SJCRH30 (cell line): ENCODE results near the gene DAAM2. TPM values are rescaled to one million over a fixed set of nuclear protein-coding genes. Genes with fewer than 3 reads are reported as not detected.
A peak's percentile ranks its signal among the peaks of the same experiment; 100 is the strongest.

Source experiments
- DNase-seq, 2 experiments: peaks; one replicate each; pipeline ENCODE4 v3.0.0-alpha.2; 2015 to 2020
- H3K27ac ChIP-seq: fragments of 250-450 bp; sonication (Bioruptor Pico); 2 replicates; pipeline ENCODE4 v1.5.1; 2020; ENCODE audit warnings: mild to moderate bottlenecking, moderate library complexity
- H3K27me3 ChIP-seq: fragments of 250-450 bp; sonication (Bioruptor Pico); 2 replicates; pipeline ENCODE4 v1.5.1; 2020; ENCODE audit warnings: mild to moderate bottlenecking, moderate library complexity
- H3K36me3 ChIP-seq: fragments of 250-450 bp; sonication (Bioruptor Pico); 2 replicates; pipeline ENCODE4 v1.5.1; 2020; ENCODE audit warnings: mild to moderate bottlenecking, moderate library complexity
- H3K4me1 ChIP-seq: fragments of 250-450 bp; sonication (Bioruptor Pico); 2 replicates; pipeline ENCODE4 v1.5.1; 2020; ENCODE audit warnings: mild to moderate bottlenecking, moderate library complexity
- H3K4me3 ChIP-seq: fragments of 250-450 bp; sonication (Bioruptor Pico); 2 replicates; pipeline ENCODE4 v1.5.1; 2020; ENCODE audit warnings: mild to moderate bottlenecking, moderate library complexity
- H3K9me3 ChIP-seq: fragments of 250-450 bp; sonication (Bioruptor Pico); replicated peaks from 2 replicates; pipeline ENCODE4 v1.5.1; 2020; ENCODE audit warnings: mild to moderate bottlenecking, moderate library complexity
- total RNA-seq: library from RNA; depleted of rRNA; stranded (reverse); fragments of >200 nt; shearing (Covaris generic); gene quantifications from 2 replicates; pipeline ENCODE4 v1.2.3, GENCODE V29; 2014

DAAM2 gene
- total RNA-seq, 1 experiment from 2014 or later, result 3.5 TPM

DNA sequence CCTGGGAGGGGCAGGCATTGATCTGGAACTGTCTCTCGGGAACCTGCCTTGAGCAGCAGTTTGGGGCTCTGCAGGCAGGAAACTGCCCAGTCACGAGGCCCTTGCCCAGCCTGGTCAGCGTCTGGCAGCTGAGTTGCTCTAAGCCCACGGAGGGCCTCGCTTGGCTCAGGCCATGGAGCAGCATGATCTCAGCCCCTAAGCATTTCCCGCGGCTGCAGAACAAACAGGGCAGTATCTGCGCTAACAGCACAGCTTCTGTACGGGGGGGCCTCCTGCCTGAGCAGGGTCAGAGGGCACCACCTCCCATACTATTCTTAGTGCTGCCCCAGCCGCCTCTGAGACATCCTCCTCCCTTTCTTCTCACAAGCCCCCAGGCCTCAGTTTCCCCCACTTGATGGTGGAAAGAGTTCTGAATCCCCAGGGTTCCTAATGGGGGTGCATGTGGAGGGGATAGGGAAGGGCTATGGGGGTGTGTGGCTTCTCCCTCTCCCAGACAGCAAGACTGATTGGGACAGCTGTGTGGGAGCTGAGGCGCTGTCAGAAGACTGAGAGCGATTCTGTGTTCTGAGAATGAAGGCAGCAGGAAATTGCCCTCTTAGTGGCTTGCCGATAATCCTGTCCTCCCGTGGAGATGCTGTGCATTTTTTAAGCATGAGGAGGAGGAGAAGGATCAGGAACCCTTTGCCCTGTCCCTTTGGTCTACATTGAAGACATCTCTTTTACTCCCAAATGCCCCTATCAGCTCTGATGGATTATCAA lies 95.7 kb downstream of the DAAM2 start:
- H3K4me1 ChIP-seq, result peaks cover 49% of the 10 kb centered on the region
- H3K27ac ChIP-seq, result peak overlapping the region; percentile 100
- no peaks in the 10 kb centered on the region for H3K36me3 ChIP-seq
- H3K27me3 ChIP-seq, result no peaks in the 10 kb centered on the region
- peak; percentile 97 to 98 for DNase-seq
- H3K4me3 ChIP-seq, result peak overlapping the region; percentile 21
- H3K9me3 ChIP-seq, result no peaks in the 10 kb centered on the region

DNA sequence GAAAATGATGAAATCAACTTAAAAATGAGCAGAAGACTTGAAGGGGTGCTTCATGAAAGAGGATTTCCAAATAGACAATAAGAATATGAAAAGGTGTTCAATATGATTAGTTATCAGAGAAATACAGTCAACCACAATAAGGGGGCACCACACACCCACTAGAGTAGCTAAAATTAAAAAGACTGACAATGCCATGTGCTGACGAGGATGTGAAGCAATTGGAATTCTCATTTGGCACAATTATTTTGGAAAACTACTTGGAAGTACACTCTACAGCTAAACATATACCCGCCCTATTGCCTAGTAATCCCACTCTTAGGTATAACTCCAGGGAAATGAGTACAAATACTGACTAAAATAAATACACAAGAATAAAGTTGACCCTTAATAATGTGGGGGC lies 97.1 kb downstream of the DAAM2 start:
- H3K4me1 ChIP-seq, result peaks cover 42% of the 10 kb centered on the region
- H3K27ac ChIP-seq, result peak overlapping the region; percentile 100
- DNase-seq, result no peak
- no peak overlapping the region for H3K4me3 ChIP-seq
- H3K27me3 ChIP-seq, result no peaks in the 10 kb centered on the region
- no peaks in the 10 kb centered on the region for H3K36me3 ChIP-seq
- H3K9me3 ChIP-seq, result no peaks in the 10 kb centered on the region

DNA sequence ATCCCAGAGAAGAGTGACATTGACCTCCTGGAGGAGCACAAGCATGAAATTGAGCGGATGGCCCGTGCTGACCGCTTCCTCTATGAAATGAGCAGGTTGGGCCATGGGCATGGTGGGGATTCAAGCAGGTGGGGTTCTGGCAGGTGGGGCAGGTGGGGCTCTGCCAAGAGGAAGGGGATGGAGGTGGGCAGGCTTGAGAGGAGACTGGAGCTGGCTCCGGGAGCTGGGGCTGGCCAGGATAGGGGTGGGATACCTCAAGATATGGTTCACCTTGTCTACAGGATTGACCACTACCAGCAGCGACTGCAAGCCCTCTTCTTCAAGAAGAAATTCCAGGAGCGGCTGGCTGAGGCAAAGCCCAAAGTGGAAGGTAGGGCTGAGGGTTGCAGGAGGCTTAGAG lies 99.2 kb downstream of the DAAM2 start:
- Histone ChIP-seq H3K4me1 (peaks cover 29% of the 10 kb centered on the region), H3K27me3 (no peaks in the 10 kb centered on the region), H3K27ac (no peak overlapping the region), H3K9me3 (no peaks in the 10 kb centered on the region), H3K4me3 (no peak overlapping the region), H3K36me3 (no peaks in the 10 kb centered on the region)
- no peak for DNase-seq

DNA sequence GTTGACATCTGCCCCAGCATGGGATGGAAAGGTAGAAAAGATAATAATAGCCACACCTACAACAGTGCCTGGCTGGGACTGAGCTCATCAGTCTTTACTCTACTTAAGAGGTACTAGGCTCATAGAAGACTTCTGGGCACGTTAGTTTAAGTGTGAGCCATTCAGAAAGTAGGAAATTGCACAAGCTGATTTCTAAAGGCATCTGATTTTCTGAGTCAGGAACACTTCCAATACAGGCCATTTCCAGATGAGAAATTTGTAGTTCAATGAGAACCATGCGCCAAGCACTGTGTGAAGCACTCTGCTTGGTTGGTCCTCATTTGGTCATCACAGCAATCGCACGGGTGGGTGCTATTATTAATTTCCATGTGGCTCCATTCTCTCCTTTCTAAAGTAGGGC lies 99.8 kb downstream of the DAAM2 start:
- Histone ChIP-seq H3K27me3 (no peaks in the 10 kb centered on the region), H3K27ac (no peak overlapping the region), H3K9me3 (no peaks in the 10 kb centered on the region), H3K36me3 (no peaks in the 10 kb centered on the region), H3K4me1 (peaks cover 23% of the 10 kb centered on the region), H3K4me3 (no peak overlapping the region)
- DNase-seq, result no peak

DNA sequence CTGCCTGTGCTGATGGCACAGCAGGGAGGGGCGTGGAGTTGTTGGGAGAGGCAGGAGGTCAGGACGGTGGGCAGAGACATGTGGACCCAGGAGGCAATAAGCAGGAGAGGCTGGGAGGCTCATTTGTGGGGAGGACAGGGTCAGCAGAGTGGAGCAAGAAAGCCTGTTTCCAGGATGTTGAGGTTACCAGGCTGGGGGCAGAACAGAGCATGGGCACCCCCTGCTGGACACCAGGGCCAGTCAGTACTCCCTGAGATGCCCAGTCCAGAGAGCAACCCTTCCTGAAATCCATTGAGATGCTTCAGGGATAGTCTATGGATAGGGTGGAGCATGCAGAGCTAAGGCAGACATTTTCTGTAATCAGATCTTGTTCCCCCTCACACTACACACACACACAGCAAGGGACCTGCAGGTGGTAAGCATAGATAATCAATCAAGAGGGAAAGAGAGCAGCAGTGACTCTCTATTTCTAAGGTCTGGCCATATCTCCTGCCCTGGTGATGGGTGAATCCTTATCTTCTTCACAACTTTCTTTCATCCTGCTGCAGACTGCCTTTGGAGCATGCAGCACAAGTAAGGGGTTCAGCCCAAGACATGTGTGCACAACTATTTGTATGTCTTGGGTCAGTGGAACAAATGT lies 100.4 kb downstream of the DAAM2 start:
- Histone ChIP-seq H3K9me3 (no peaks in the 10 kb centered on the region), H3K27me3 (no peaks in the 10 kb centered on the region), H3K27ac (no peak overlapping the region), H3K4me1 (peaks cover 17% of the 10 kb centered on the region), H3K4me3 (no peak overlapping the region), H3K36me3 (no peaks in the 10 kb centered on the region)
- DNase-seq, result peak; percentile 65 to 83

DNA sequence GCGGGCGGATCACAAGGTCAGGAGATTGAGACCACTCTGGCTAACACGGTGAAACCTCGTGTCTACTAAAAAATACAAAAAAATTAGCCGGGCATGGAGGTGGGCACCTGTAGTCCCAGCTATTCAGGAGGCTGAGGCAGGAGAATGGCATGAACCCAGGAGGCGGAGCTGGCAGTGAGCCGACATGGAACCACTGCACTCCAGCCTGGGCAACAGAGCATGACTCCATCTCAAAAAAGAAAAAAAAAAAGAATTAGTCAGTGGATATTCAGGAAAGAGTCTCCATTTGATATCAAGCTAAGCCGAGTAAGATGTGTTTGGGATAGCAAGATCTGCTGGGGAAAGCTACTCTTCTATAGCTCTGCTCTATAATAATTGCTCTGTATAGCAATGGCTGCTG lies 101.1 kb downstream of the DAAM2 start:
- Histone ChIP-seq H3K9me3 (no peaks in the 10 kb centered on the region), H3K27ac (no peak overlapping the region), H3K36me3 (no peaks in the 10 kb centered on the region), H3K4me1 (peaks cover 15% of the 10 kb centered on the region), H3K27me3 (no peaks in the 10 kb centered on the region), H3K4me3 (no peak overlapping the region)
- no peak for DNase-seq

DNA sequence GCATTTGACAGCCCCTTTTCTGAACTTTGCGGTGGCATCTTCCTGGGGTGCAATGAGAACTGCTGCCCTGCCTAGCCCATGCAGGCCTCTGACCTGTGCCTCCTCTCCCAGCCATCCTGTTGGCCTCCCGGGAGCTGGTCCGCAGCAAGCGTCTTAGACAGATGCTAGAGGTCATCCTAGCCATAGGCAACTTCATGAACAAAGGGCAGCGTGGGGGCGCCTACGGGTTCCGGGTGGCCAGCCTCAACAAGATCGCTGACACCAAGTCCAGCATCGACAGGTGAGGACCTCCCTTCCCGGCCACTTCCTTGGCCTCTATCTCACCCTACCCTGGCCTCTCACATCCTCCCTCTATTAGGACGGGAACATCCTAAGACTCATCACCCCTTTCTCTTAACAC lies 104.5 kb downstream of the DAAM2 start:
- H3K9me3 ChIP-seq, result no peaks in the 10 kb centered on the region
- H3K36me3 ChIP-seq, result no peaks in the 10 kb centered on the region
- H3K4me3 ChIP-seq, result no peak overlapping the region
- no peak for DNase-seq
- H3K27me3 ChIP-seq, result no peaks in the 10 kb centered on the region
- no peaks in the 10 kb centered on the region for H3K4me1 ChIP-seq
- no peak overlapping the region for H3K27ac ChIP-seq

DNA sequence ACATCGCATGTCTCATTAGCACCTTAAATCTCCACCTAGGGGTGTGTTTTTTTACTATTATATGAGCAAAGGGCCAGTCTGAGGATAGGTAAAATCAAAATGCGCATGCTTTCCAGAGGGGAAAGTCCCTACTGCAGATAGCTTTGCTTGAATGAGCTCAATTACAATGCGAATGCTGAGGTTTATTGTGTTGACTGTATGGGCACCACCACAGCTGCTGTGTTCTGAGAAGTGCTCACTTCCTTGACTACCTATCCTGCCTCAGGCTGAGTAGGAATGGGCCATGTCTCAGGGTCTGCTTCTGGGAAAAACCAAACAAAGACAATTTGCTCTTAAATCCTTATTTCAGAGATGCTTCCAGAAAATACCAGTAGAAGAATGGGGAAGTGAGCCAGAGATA lies 105.5 kb downstream of the DAAM2 start:
- Histone ChIP-seq H3K27me3 (no peaks in the 10 kb centered on the region), H3K27ac (no peak overlapping the region), H3K4me3 (no peak overlapping the region)

DNA sequence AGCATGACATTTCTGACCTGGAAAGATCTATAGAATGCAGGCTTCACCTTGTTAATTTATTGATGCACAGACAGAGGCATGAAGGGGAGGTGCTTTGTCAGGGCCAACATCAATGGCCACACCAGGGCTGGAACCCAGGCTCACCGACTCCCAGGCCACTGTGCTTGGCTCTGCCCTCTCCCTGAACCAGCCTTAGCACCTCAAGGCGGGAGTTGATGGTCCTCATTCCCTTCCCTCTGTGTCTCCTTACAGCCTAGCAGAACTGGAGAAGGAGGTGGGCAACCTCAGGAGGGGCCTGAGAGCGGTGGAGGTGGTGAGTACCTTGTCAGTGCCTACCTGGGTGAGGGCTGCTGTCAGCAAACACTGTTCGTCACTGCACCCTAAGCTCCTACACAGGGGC lies 106.4 kb downstream of the DAAM2 start:
- Histone ChIP-seq H3K27me3 (no peaks in the 10 kb centered on the region), H3K27ac (no peak overlapping the region), H3K9me3 (no peaks in the 10 kb centered on the region), H3K36me3 (no peaks in the 10 kb centered on the region), H3K4me1 (no peaks in the 10 kb centered on the region), H3K4me3 (no peak overlapping the region)
- no peak for DNase-seq

More for the DNA sequence above, 105.5 kb downstream of the DAAM2 start:
- no peak for DNase-seq
- Histone ChIP-seq H3K36me3 (no peaks in the 10 kb centered on the region), H3K9me3 (no peaks in the 10 kb centered on the region), H3K4me1 (no peaks in the 10 kb centered on the region)

DNA sequence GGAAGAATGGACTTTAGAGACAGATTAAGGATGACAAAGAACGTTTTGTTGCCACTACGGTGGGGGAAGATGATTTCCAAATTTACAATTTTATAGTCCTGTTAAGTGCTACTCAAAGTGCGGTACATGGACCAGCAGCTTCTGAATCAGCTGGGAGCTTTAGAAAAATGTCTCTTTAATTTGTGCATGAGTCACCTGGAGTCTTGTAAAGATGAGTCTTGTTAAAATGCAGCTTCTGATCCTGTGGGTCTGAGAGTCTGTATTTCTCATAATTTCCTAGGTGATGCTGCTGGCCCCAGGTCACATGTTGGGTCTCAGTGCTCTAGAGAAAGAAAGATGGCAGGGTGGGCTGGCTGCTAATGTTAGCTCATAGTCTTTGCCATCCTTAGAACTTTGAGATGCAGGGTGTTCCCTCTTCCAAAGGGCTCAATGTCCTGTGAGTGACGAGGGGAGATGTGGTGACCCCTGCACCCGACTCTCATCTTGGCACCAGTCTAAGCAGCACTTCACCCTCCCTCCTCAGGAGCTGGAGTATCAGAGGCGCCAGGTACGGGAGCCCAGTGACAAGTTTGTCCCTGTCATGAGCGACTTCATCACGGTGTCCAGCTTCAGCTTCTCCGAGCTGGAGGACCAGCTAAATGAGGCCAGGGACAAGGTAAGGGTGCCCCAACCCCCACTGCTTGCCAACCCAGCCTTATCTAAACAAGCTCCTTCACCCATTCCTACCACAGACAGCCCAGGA lies 107.5 kb downstream of the DAAM2 start:
- Histone ChIP-seq H3K4me1 (no peaks in the 10 kb centered on the region), H3K27me3 (no peaks in the 10 kb centered on the region), H3K27ac (no peak overlapping the region), H3K36me3 (no peaks in the 10 kb centered on the region), H3K9me3 (no peaks in the 10 kb centered on the region), H3K4me3 (no peak overlapping the region)
- DNase-seq, result no peak

DNA sequence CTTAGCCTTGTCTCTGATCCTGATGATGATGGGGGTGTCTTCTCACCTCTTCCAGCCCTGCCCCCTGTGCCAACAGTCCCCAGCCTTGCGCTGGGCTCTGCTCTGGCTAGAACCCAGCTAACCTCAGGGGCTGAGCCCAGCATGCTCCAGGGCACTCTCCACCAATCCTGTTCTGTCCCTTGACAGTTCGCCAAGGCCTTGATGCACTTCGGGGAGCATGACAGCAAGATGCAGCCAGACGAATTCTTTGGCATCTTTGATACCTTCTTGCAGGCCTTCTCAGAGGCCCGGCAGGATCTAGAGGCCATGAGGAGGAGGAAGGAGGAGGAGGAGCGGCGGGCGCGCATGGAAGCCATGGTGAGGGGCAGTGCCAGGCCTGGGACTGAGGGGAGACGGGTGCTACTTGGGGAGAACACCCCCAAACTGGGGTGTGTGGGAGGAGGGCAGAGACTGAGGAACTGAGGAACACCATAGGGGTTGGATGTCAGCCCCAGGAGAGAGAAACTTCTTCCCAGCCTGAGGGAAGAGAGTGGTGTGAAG lies 109.0 kb downstream of the DAAM2 start:
- no peaks in the 10 kb centered on the region for H3K27me3 ChIP-seq
- H3K4me3 ChIP-seq, result no peak overlapping the region
- H3K27ac ChIP-seq, result no peak overlapping the region
- H3K9me3 ChIP-seq, result no peaks in the 10 kb centered on the region
- DNase-seq, result no peak
- no peaks in the 10 kb centered on the region for H3K36me3 ChIP-seq
- no peaks in the 10 kb centered on the region for H3K4me1 ChIP-seq

DNA sequence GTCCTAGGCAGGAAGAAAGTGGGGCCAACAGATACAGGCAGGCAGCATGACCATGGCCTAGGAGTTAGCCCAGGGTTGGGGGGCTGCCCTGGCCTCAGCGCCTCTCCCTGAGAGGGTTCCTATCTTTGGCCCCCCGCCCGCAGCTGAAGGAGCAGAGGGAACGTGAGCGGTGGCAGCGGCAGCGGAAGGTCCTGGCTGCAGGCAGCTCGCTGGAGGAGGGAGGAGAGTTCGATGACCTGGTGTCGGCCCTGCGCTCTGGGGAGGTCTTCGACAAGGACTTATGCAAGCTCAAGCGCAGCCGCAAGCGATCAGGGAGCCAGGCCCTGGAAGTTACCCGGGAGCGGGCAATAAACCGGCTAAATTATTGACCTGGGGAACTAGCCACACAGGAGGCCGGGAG lies 109.5 kb downstream of the DAAM2 start:
- no peak for DNase-seq
- Histone ChIP-seq H3K9me3 (no peaks in the 10 kb centered on the region), H3K4me3 (no peak overlapping the region), H3K27me3 (no peaks in the 10 kb centered on the region), H3K4me1 (no peaks in the 10 kb centered on the region), H3K27ac (no peak overlapping the region), H3K36me3 (no peaks in the 10 kb centered on the region)

DNA sequence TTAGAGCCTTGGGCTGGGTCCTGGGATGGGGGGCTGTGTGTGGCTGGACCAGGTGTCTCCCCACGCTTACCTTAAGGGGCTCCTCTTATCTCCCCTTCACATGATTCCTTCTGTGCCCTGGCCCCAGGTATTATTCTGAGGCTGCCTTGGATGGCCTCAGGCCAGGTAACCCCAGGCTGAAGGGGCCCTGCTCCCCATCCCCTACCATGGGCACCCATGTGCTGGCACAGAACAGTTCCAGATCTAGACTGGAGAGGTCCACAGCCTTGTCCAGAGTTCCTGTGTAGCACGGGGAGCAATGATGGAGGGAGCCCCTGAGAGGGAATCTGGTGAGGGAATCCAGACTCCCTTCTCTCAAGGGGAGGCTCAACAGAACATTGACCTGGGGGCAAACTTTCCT lies 110.0 kb downstream of the DAAM2 start:
- H3K4me1 ChIP-seq, result no peaks in the 10 kb centered on the region
- no peaks in the 10 kb centered on the region for H3K36me3 ChIP-seq
- DNase-seq, result no peak
- H3K9me3 ChIP-seq, result no peaks in the 10 kb centered on the region
- H3K27ac ChIP-seq, result no peak overlapping the region
- no peak overlapping the region for H3K4me3 ChIP-seq
- no peaks in the 10 kb centered on the region for H3K27me3 ChIP-seq

DNA sequence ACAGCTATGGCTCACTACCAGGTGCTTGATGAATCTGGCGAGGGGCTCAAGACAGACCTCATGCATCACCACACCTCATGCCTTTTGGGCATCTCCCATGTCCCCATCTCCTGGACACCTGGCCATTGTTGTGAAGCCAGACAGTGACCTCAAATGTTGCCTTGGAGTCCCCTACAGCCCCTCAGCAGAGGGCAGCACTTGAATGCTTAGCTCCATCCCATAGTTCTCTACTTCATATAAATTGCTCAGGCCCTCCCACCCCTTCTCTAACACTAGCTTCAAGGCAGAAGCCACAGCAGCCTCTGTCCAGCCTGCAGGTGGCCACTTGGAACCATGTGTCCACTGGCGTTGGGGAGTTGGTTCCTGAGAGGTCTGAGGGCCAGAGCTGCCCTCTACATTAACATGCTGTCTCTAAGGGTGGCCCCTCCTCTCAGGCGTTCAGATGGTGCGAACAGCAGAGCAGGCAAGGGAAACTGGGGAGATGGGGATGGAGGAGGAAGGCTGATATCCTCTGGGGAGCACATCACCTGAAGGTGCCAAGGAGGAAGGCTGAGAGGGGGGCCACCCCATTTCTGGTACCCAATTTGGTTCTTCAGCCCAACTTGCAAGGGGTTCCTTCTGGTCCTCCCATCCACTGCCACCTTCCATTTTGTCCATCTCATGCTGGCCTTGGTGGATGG lies 110.8 kb downstream of the DAAM2 start:
- no peak for DNase-seq
- no peaks in the 10 kb centered on the region for H3K36me3 ChIP-seq
- no peaks in the 10 kb centered on the region for H3K9me3 ChIP-seq
- no peak overlapping the region for H3K27ac ChIP-seq
- H3K4me1 ChIP-seq, result no peaks in the 10 kb centered on the region
- H3K4me3 ChIP-seq, result no peak overlapping the region
- no peaks in the 10 kb centered on the region for H3K27me3 ChIP-seq

DNA sequence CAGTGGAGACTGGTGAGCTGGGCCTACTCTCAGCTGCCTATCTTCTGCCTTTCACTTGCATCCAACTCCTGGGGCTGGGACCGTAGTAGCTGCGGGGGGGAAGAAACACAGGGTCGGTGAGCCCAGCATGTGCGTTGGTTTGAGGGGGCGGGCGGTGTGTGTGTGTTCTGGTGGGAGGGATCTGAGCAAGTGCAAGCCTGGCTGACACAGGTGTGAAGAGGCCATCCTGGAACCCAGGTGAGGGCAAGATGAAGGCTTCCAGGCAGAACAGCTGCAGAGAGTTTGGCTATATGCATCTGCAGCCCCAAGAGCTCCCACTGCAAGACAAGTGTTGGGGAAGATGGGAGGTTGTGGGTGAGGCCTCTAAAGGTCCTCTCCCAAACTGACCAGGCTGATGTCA lies 111.5 kb downstream of the DAAM2 start:
- Histone ChIP-seq H3K36me3 (no peaks in the 10 kb centered on the region), H3K9me3 (no peaks in the 10 kb centered on the region), H3K27me3 (no peaks in the 10 kb centered on the region), H3K27ac (no peak overlapping the region), H3K4me1 (no peaks in the 10 kb centered on the region), H3K4me3 (no peak overlapping the region)
- no peak for DNase-seq
